Measurements from ENCODE around the gene TMEM272. TPM values are rescaled to one million over a fixed set of nuclear protein-coding genes. Genes with fewer than 3 reads are reported as not detected.

TMEM272 gene
- total RNA-seq, 6 donors from 2014 or later: 0.13 to 0.44 (median 0.17) TPM; not detected in 3

GRCh38 chr13:51845574-51846318, 769 bp upstream of the TMEM272 start:
- no peaks in the 10 kb centered on the region for H3K27me3 ChIP-seq
- no peak for TF ChIP-seq CTCF (IDR thresholded peaks at IDR 0.05)
- TF ChIP-seq POLR2AphosphoS5 (IDR thresholded peaks at IDR 0.05): no peak
- no peak for TF ChIP-seq POLR2A (IDR thresholded peaks at IDR 0.05)
- WGBS, 2 donors: 94% methylated on average over 3 to 5 of the region's 5 CpGs
- H3K9me3 ChIP-seq: no peaks in the 10 kb centered on the region
- H3K4me3 ChIP-seq: peak overlapping the region in 2 of 4 donors; percentile 22 to 29
- peaks cover 3 to 8% (median 6%) of the 10 kb centered on the region in 4 donors for H3K4me1 ChIP-seq
- H3K27ac ChIP-seq: no peak overlapping the region
- DNase-seq (no peak), ATAC-seq (ENCODE audit: low FRiP score in 2 of 2) (peak in 1 of 2 donors; percentile 9)
- no peaks in the 10 kb centered on the region for H3K36me3 ChIP-seq

- DNase-seq (no peak), ATAC-seq (ENCODE audit: low FRiP score in 2 of 2) (no peak)
- peaks cover 3 to 7% (median 5%) of the 10 kb centered on the region in 4 donors for H3K4me1 ChIP-seq
- H3K27me3 ChIP-seq: no peaks in the 10 kb centered on the region
- H3K36me3 ChIP-seq: no peaks in the 10 kb centered on the region
- no peak for TF ChIP-seq POLR2A (IDR thresholded peaks at IDR 0.05)
- TF ChIP-seq POLR2AphosphoS5 (IDR thresholded peaks at IDR 0.05): no peak
- no peak for TF ChIP-seq EP300 (IDR thresholded peaks at IDR 0.05)
- no peak for TF ChIP-seq CTCF (IDR thresholded peaks at IDR 0.05)
- no peaks in the 10 kb centered on the region for H3K9me3 ChIP-seq
- H3K4me3 ChIP-seq: no peak overlapping the region
- 72 to 73% methylated on average over 3 of the region's 3 CpGs for WGBS, 2 donors
- no peak overlapping the region for H3K27ac ChIP-seq
Measured at GRCh38 chr13:51843529-51843928, 1.4 kb downstream of the TMEM272 start.

- H3K36me3 ChIP-seq: no peaks in the 10 kb centered on the region
- no peak overlapping the region for H3K27ac ChIP-seq
- ATAC-seq (ENCODE audit: low FRiP score in 2 of 2) (no peak), DNase-seq (no peak)
- H3K27me3 ChIP-seq: no peaks in the 10 kb centered on the region
- H3K9me3 ChIP-seq: no peaks in the 10 kb centered on the region
- TF ChIP-seq EP300 (IDR thresholded peaks at IDR 0.05) (no peak), POLR2A (IDR thresholded peaks at IDR 0.05) (no peak), CTCF (IDR thresholded peaks at IDR 0.05) (no peak), POLR2AphosphoS5 (IDR thresholded peaks at IDR 0.05) (no peak)
- peaks cover 3 to 7% (median 5%) of the 10 kb centered on the region in 4 donors for H3K4me1 ChIP-seq
- WGBS, 2 donors: 75 to 77% methylated on average over 6 of the region's 6 CpGs
- H3K4me3 ChIP-seq: no peak overlapping the region
Measured at GRCh38 chr13:51841732-51842131, 3.2 kb downstream of the TMEM272 start.

- Histone ChIP-seq H3K36me3 (no peaks in the 10 kb centered on the region), H3K27ac (no peak overlapping the region), H3K9me3 (no peaks in the 10 kb centered on the region), H3K4me3 (no peak overlapping the region), H3K4me1 (peaks cover 3 to 7% (median 5%) of the 10 kb centered on the region in 4 donors), H3K27me3 (no peaks in the 10 kb centered on the region)
- DNase-seq (no peak), ATAC-seq (ENCODE audit: low FRiP score in 2 of 2) (no peak)
- no peak for TF ChIP-seq EP300 (IDR thresholded peaks at IDR 0.05)
- no peak for TF ChIP-seq POLR2A (IDR thresholded peaks at IDR 0.05)
- no peak for TF ChIP-seq POLR2AphosphoS5 (IDR thresholded peaks at IDR 0.05)
- TF ChIP-seq CTCF (IDR thresholded peaks at IDR 0.05): no peak
- 75 to 83% methylated on average over 5 to 6 of the region's 6 CpGs for WGBS, 2 donors
Measured at GRCh38 chr13:51840917-51841316, 4.1 kb downstream of the TMEM272 start.
